NT2/D1 (cell line): ENCODE data around the gene GRB7.
A peak's percentile ranks its signal among the peaks of the same experiment; 100 is the strongest.
"Not testable (repeated sequence)": the region's sequence is repeated elsewhere in the genome, so short reads cannot be mapped to it uniquely, and the experiment has no call there.

Experiments used
- DNase-seq: peaks from one replicate; pipeline ENCODE4 v3.0.0-alpha.2; 2011; ENCODE audit warnings: low read depth, low spot score
- H3K27me3 ChIP-seq: 2 replicates; pipeline ENCODE4 v1.6.0; 2011; ENCODE audit warnings: mild to moderate bottlenecking; ENCODE audit not compliant: insufficient read length, insufficient read depth
- H3K36me3 ChIP-seq: 2 replicates; pipeline ENCODE4 v1.6.1; 2011; ENCODE audit warnings: mild to moderate bottlenecking, low read length, mixed read lengths; ENCODE audit not compliant: insufficient read depth, insufficient read length
- H3K4me1 ChIP-seq: 2 replicates; pipeline ENCODE4 v1.5.1; 2011; ENCODE audit not compliant: insufficient read depth, insufficient read length
- H3K4me3 ChIP-seq: 2 replicates; pipeline ENCODE4 v1.5.1; 2011; ENCODE audit warnings: low read depth; ENCODE audit not compliant: insufficient read length
- H3K9ac ChIP-seq: 2 replicates; pipeline ENCODE4 v1.6.0; 2011; ENCODE audit warnings: low read depth; ENCODE audit not compliant: insufficient read length
- H3K9me3 ChIP-seq: 2 replicates; pipeline ENCODE4 v1.5.1; 2011; ENCODE audit warnings: mild to moderate bottlenecking, low read length; ENCODE audit not compliant: insufficient read depth
- SUZ12 ChIP-seq: IDR thresholded peaks from 2 replicates; pipeline ENCODE4 v1.6.1; 2011; ENCODE audit not compliant: insufficient read length, insufficient read depth; ENCODE audit errors: extremely low read depth
- YY1 ChIP-seq: IDR thresholded peaks from 2 replicates; pipeline ENCODE4 v1.6.1; 2011; ENCODE audit not compliant: insufficient read length, insufficient read depth
- ZNF274 ChIP-seq: IDR thresholded peaks from 2 replicates; pipeline ENCODE4 v1.6.1; 2011; ENCODE audit warnings: mild to moderate bottlenecking, low read depth, low read length

Gene GRB7

DNA sequence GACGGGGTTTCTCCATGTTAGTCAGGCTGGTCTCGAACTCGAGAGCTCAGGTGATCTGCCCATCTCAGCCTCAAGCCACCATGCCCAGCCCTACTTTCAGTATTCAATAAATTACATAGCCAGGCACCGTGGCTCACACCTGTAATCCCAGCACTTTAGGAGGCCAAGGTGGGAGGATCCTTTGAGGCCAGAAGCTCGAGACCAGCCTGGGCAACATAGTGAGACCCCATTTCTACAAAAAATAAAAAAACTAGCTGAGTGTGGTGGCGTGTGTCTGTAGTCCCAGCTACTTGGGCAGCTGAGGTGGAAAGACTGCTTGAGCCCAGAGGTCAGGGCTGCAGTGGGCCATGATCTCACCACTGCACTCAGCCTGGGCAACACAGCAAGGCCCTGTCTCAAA is 15.6 kb upstream of the GRB7 start:
- no peaks in the 10 kb centered on the region for H3K9me3 ChIP-seq
- H3K27me3 ChIP-seq, result no peaks in the 10 kb centered on the region
- peaks cover 9% of the 10 kb centered on the region for H3K4me1 ChIP-seq
- no peak for TF ChIP-seq ZNF274
- no peak for TF ChIP-seq YY1
- TF ChIP-seq SUZ12, result no peak
- H3K4me3 ChIP-seq, result no peak overlapping the region
- peaks cover 85% of the 10 kb centered on the region for H3K36me3 ChIP-seq
- no peak overlapping the region for H3K9ac ChIP-seq
- no peak for DNase-seq

DNA sequence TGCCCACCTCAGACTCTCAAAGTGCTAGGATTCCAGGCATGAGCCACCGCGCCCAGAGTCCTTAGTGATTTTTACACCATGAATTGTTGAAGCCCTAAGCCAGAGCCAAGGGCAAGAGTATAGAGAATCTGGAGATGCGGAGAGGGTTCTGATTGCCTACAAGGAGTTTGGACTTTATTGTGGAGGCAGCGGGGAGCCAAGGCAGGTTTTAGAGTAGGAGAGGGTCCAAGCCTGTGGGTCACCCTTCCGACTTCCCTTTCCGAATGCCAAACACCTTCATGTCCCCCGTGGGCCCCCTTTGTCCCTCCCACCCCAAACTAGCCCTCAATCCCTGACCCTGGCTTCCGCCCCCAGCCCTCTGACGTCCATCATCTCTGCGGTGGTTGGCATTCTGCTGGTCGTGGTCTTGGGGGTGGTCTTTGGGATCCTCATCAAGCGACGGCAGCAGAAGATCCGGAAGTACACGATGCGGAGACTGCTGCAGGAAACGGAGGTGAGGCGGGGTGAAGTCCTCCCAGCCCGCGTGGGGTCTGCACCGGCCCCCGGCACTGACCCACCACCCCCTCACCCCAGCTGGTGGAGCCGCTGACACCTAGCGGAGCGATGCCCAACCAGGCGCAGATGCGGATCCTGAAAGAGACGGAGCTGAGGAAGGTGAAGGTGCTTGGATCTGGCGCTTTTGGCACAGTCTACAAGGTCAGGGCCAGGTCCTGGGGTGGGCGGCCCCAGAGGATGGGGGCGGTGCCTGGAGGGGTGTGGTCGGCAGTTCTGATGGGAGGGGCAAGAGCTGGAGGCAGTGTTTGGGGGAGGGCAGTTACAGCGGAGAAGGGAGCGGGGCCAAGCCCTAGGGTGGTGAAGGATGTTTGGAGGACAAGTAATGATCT is 14.5 kb upstream of the GRB7 start:
- DNase-seq, result no peak
- Histone ChIP-seq H3K4me3 (no peak overlapping the region), H3K27me3 (no peaks in the 10 kb centered on the region), H3K4me1 (peaks cover 9% of the 10 kb centered on the region), H3K9ac (peak overlapping the region; percentile 57), H3K36me3 (peaks cover 85% of the 10 kb centered on the region), H3K9me3 (no peaks in the 10 kb centered on the region)
- TF ChIP-seq SUZ12 (no peak), YY1 (no peak), ZNF274 (no peak)

DNA sequence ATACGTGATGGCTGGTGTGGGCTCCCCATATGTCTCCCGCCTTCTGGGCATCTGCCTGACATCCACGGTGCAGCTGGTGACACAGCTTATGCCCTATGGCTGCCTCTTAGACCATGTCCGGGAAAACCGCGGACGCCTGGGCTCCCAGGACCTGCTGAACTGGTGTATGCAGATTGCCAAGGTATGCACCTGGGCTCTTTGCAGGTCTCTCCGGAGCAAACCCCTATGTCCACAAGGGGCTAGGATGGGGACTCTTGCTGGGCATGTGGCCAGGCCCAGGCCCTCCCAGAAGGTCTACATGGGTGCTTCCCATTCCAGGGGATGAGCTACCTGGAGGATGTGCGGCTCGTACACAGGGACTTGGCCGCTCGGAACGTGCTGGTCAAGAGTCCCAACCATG is 13.0 kb upstream of the GRB7 start:
- no peak for DNase-seq
- Histone ChIP-seq H3K9me3 (no peaks in the 10 kb centered on the region), H3K4me3 (no peak overlapping the region), H3K27me3 (no peaks in the 10 kb centered on the region), H3K36me3 (peaks cover 83% of the 10 kb centered on the region), H3K4me1 (peaks cover 9% of the 10 kb centered on the region), H3K9ac (no peak overlapping the region)
- TF ChIP-seq ZNF274 (no peak), YY1 (no peak), SUZ12 (no peak)

DNA sequence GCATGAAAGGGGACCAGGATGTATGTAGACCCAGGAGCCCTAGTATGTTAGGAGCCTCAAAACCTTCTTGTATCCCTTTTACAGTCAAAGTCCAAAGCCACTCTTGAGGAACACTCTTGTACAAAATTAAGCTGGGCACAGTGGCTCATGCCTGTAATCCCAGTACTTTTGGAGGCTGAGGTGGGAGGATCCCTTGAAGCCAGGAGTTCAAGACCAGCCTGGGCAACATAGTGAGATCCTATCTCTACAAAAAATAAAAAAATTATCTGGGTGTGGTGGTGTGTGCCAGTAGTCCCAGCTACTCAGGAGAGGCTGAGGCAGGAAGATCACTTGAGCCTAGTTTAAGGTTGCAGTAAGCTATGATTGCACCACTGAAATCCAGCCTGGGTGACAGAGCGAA is 11.8 kb upstream of the GRB7 start:
- H3K4me1 ChIP-seq, H3K9me3 ChIP-seq, H3K27me3 ChIP-seq, H3K4me3 ChIP-seq, DNase-seq, H3K9ac ChIP-seq: not testable (repeated sequence)
- peaks cover 74% of the 10 kb centered on the region for H3K36me3 ChIP-seq

DNA sequence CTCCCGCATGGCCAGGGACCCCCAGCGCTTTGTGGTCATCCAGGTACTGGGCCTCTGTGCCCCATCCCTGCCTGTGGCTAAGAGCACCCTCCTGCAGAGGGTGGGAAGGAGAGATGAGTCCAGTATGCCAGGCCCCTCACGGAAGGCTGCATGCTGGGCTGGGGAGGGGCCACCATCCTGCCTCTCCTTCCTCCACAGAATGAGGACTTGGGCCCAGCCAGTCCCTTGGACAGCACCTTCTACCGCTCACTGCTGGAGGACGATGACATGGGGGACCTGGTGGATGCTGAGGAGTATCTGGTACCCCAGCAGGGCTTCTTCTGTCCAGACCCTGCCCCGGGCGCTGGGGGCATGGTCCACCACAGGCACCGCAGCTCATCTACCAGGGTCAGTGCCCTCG is 11.1 kb upstream of the GRB7 start:
- no peaks in the 10 kb centered on the region for H3K9me3 ChIP-seq
- no peak for DNase-seq
- no peak for TF ChIP-seq SUZ12
- no peak for TF ChIP-seq YY1
- TF ChIP-seq ZNF274, result no peak
- no peaks in the 10 kb centered on the region for H3K27me3 ChIP-seq
- H3K4me3 ChIP-seq, result no peak overlapping the region
- H3K9ac ChIP-seq, result no peak overlapping the region
- H3K4me1 ChIP-seq, result peaks cover 9% of the 10 kb centered on the region
- peaks cover 70% of the 10 kb centered on the region for H3K36me3 ChIP-seq

DNA sequence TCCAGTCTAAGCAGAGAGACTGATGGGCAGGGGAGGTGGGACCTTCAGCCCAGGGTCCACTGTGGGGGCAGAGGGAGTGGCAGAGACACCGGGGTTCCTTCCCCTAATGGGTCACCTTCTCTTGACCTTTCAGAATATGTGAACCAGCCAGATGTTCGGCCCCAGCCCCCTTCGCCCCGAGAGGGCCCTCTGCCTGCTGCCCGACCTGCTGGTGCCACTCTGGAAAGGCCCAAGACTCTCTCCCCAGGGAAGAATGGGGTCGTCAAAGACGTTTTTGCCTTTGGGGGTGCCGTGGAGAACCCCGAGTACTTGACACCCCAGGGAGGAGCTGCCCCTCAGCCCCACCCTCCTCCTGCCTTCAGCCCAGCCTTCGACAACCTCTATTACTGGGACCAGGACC is 10.2 kb upstream of the GRB7 start:
- H3K9ac ChIP-seq, result no peak overlapping the region
- peaks cover 64% of the 10 kb centered on the region for H3K36me3 ChIP-seq
- H3K27me3 ChIP-seq, result no peaks in the 10 kb centered on the region
- peaks cover 9% of the 10 kb centered on the region for H3K4me1 ChIP-seq
- no peaks in the 10 kb centered on the region for H3K9me3 ChIP-seq
- no peak for TF ChIP-seq SUZ12
- no peak for TF ChIP-seq ZNF274
- no peak for TF ChIP-seq YY1
- H3K4me3 ChIP-seq, result no peak overlapping the region
- DNase-seq, result no peak

DNA sequence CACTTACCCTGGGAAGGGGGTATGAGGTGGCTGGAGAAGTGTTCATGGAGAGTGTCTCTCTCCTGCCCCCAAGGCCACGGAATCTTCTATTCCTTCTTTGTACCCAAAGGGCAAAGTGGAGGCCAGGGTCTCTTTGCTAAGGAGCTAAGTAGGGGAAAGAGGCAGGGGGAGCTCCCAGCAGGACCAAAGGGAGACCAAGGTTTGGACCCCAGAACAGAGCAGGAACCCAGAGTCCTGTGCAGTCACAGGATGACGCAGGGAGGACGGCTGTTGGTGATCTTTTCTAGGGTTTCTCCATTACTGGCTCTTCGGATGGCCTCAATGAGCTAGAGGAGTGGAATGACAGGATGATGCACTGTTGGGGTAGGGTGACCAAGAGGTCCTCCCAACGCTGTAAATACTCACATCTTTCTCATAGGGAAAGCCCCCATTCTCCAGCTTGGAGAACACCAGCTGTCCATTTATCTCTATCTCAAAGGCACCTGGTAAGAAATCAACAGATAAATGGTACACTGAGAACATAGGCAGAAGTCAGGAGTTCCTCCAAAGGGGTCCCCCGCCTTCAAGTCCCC is 8.4 kb upstream of the GRB7 start:
- Histone ChIP-seq H3K4me1 (no peaks in the 10 kb centered on the region), H3K27me3 (no peaks in the 10 kb centered on the region), H3K9me3 (no peaks in the 10 kb centered on the region), H3K9ac (peak overlapping the region; percentile 57), H3K4me3 (peak overlapping the region; percentile 64), H3K36me3 (peaks cover 52% of the 10 kb centered on the region)
- TF ChIP-seq YY1, result no peak
- no peak for TF ChIP-seq ZNF274
- no peak for TF ChIP-seq SUZ12
- no peak for DNase-seq
